Omental fat pad (tissue), 4 donors: ENCODE data around the gene DLK1. TPM values are rescaled to one million over a fixed set of nuclear protein-coding genes. Genes with fewer than 3 reads are reported as not detected.

ENCODE experiments used
- ATAC-seq: fragments of 150-250 bp; one replicate; pipeline ENCODE4 v1.9.1; 2016; ENCODE audit warnings: mild to moderate bottlenecking, moderate library complexity; ENCODE audit not compliant: low FRiP score
- DNase-seq: peaks from one replicate; pipeline ENCODE4 v3.0.0-alpha.2; 2019; ENCODE audit warnings: low spot score
- CTCF ChIP-seq, 3 donors: fragments of 450-650 bp; IDR thresholded peaks; one replicate each; pipeline ENCODE4 v1.5.1; 2016 to 2017; ENCODE audit warnings: antibody characterized with exemption in 3 of 3, mild to moderate bottlenecking in 3 of 3, moderate library complexity in 2 of 3
- total RNA-seq, 4 donors: library from RNA; depleted of rRNA; stranded (reverse); fragments of >200 nt; gene quantifications; one replicate each; pipeline ENCODE4 v1.1.0, GENCODE V29; 2016

The DLK1 gene
- total RNA-seq, 4 donors from 2014 or later = not detected

DNA sequence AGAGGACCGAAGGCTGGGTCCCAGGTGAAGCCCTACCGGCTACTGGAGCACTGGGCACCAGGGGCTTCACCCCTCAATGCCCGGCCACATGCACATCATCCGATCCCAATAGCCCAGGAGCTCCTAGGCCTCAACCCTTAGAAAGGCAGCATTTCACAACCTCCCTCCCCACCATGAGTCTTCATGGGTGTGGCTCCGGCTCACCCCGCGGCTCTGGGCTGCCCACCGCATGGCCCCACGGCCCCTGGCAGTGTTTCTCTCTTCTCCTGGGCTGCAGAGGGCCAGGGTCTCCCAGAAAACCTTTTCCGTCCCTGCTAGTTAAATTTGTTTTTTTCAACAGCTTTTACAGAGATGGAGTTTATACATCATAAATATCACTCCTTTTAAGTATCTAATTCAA lies 28.6 kb upstream of the DLK1 start:
- no peak for DNase-seq
- no peak for TF ChIP-seq CTCF (IDR thresholded peaks at IDR 0.05)
- ATAC-seq = no peak

GRCh38 chr14:100698666-100699448 lies 27.8 kb upstream of the DLK1 start:
- DNase-seq (no peak), ATAC-seq (no peak)
- TF ChIP-seq CTCF (IDR thresholded peaks at IDR 0.05) = no peak

- no peak for TF ChIP-seq CTCF (IDR thresholded peaks at IDR 0.05)
- ATAC-seq (no peak), DNase-seq (no peak)
Measured at GRCh38 chr14:100701314-100701713, 25.4 kb upstream of the DLK1 start.

DNA sequence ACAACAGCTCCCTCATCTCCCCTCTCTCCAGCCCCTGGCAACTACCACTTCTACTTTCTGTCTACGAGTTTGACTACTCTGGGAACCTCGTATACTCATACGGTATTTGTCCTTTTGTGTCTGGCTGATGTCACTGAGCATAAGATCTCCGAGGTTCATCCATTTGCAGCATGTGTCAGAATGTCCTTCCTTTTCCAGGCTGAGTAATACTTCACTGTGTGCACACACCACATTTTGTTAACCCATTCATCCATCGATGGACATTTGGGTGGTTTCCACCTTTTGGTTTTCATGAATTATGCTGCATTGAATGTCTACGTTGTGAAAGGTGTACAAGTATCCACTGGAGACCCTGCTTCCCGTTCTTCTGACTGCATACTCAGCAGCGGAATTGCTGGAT lies 24.1 kb upstream of the DLK1 start:
- ATAC-seq = no peak
- DNase-seq = no peak
- no peak for TF ChIP-seq CTCF (IDR thresholded peaks at IDR 0.05)

DNA sequence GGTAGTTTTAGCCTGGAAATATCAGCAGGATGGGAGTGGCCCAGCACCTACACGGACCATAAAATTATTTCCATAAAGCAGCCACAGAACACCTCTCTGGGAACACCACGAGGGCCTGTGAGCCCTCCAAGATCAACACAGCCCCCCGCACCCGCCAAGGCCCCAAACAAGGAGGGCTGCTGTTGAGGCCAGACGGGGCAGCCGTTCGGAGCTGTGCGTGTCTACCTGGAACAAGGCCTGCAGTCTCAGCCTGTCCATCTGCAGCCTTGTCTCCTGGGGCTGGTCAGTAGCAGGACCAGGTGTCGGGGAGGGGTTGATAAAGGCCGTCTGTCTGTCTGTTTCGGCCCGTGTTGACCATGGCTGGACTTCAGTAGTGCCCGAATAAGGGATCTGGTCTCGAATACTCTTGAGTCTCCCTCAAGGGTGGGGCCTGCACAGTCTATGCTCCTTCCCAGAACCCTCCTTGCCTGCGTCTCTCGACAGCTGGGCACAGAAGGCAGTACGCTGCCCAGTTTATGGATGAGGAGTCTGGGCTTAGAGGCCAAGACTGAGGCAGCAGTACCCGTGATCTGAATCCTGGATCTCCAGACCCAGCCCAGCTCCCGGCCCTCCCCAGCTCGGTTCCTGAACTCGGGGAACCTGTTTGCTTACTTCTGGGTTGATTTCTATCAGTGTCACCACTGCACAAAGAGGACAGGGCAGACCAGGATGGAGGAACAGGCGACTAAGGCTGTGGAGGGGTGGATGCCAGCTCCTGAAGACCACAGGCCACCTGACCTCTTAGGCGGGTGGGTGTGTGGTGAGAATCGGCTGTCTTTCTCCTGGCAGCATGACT lies 23.1 kb upstream of the DLK1 start:
- ATAC-seq (no peak), DNase-seq (no peak)
- no peak for TF ChIP-seq CTCF (IDR thresholded peaks at IDR 0.05)

DNA sequence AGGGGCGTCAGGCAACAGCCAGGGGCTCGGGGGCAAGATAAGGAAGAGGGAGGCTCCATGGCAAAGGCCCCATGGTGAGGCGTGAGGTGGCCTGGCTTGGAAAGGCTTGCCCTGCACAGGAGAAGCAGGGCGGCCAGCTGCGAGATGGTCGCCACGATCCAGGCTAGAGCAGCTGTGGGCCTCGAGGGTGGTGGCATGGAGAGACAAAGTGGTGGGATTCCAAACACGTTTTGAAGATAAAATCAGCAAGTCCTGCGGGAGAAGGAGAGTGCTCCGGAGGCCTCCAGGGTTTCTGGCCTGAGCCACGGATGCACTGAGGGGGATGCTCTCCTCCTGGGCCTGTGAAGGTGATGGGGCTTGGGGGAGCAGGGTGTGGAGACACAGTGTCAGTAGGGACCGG lies 20.5 kb upstream of the DLK1 start:
- TF ChIP-seq CTCF (IDR thresholded peaks at IDR 0.05) = no peak
- DNase-seq (no peak), ATAC-seq (no peak)
